Measurements from ENCODE around the gene PRKCQ.

Gene PRKCQ

DNA sequence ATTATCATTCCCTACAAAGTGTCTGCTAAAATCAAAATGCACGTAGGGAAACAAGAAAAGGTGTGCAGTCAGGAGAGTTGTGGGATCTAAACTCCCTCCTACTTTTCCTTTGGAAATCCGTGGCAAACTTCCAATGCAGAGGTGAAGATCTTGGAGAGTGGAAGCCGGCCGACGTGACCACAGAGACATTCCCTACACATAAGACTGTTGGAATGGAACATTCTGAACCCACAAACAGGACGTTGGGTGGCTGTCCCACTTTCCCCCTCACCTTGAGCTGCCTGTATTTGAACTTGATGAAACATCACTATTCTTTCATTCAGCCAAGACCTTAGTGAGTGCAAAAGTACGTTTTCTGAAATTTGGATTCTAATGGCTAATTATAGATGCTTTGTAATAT, 65.9 kb downstream of the PRKCQ start:
- H3K4me3 ChIP-seq (ENCODE audit: low read depth, low read length), result no peak overlapping the region
- ChIA-PET CTCF (no interaction called here), POLR2A (no interaction called here)
- DNase-seq (ENCODE audit: low read depth, low spot score), result no peak
- TF ChIP-seq, protein P1, sequence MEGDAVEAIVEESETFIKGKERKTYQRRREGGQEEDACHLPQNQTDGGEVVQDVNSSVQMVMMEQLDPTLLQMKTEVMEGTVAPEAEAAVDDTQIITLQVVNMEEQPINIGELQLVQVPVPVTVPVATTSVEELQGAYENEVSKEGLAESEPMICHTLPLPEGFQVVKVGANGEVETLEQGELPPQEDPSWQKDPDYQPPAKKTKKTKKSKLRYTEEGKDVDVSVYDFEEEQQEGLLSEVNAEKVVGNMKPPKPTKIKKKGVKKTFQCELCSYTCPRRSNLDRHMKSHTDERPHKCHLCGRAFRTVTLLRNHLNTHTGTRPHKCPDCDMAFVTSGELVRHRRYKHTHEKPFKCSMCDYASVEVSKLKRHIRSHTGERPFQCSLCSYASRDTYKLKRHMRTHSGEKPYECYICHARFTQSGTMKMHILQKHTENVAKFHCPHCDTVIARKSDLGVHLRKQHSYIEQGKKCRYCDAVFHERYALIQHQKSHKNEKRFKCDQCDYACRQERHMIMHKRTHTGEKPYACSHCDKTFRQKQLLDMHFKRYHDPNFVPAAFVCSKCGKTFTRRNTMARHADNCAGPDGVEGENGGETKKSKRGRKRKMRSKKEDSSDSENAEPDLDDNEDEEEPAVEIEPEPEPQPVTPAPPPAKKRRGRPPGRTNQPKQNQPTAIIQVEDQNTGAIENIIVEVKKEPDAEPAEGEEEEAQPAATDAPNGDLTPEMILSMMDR (IDR thresholded peaks at IDR 0.05; ENCODE audit: insufficient read depth, low read length, missing control alignments), result no peak

DNA sequence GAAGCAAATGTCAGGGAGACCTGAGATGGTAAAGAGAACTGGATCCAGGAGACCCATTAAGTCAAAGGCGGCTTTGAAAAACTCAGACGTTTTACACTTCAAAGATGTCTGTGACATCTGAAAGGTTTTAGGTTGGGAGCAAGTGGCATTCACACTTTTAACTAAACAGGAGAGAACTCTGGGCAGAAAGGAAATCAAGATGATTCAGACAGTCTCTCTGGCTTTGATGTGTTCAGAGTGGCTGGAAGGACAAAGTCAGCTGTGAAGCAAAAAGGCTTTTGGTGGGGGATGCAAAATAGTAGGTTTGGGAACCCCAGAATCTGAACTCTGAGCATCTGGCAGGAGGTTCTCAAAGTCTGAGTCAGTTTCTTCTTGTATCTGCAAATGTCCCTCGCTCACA, 66.6 kb downstream of the PRKCQ start:
- H3K4me3 ChIP-seq (ENCODE audit: low read depth, low read length), result no peak overlapping the region
- ChIA-PET POLR2A (no interaction called here), CTCF (no interaction called here)
- TF ChIP-seq, protein P1 (IDR thresholded peaks at IDR 0.05; ENCODE audit: insufficient read depth, low read length, missing control alignments), result no peak
- no peak for DNase-seq (ENCODE audit: low read depth, low spot score)

DNA sequence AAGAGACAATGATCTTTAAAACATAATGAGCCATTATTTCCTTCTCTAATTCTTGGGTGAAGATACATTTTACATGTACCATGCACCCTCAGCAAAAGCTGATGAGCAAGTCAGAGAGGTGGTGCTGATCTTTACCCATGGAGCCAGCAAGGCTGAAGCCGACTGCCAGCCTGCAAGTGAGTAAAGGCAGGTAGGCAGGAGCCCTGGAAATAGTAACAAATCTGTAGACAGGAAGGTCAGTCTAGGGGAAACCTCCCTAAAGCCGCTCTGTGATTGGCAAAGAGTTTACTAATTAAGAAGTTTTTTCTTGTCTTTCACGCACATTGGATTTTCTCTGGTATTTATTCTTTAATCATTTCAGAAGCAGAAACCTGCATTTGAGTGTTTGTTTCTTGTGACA, 67.9 kb downstream of the PRKCQ start:
- ChIA-PET POLR2A (no interaction called here), CTCF (no interaction called here)
- no peak for DNase-seq (ENCODE audit: low read depth, low spot score)
- H3K4me3 ChIP-seq (ENCODE audit: low read depth, low read length), result no peak overlapping the region
- TF ChIP-seq, protein P1 (IDR thresholded peaks at IDR 0.05; ENCODE audit: insufficient read depth, low read length, missing control alignments), result no peak

DNA sequence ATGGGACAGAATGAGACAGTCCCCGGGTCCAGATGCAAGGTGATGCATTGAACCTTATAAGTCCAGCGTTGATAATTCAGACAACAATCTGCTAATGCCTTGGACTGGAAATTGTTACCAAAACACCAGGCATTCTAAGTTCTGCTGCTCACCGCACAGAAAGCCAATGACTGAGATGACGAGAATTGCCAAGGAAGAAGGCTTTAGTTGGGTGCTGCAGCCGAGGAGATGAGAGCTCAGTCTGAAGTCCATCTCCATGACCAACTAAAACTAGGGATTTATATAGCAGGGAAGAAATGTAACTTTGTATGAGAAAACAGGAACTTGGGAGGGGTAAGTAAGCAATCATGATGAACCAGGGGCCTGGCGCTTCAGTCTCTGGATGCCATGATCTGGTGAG, 68.7 kb downstream of the PRKCQ start:
- TF ChIP-seq, protein P1 (IDR thresholded peaks at IDR 0.05; ENCODE audit: insufficient read depth, low read length, missing control alignments), result no peak
- DNase-seq (ENCODE audit: low read depth, low spot score), result no peak
- no peak overlapping the region for H3K4me3 ChIP-seq (ENCODE audit: low read depth, low read length)
- POLR2A ChIA-PET, result no interaction called here
- CTCF ChIA-PET, result no interaction called here

DNA sequence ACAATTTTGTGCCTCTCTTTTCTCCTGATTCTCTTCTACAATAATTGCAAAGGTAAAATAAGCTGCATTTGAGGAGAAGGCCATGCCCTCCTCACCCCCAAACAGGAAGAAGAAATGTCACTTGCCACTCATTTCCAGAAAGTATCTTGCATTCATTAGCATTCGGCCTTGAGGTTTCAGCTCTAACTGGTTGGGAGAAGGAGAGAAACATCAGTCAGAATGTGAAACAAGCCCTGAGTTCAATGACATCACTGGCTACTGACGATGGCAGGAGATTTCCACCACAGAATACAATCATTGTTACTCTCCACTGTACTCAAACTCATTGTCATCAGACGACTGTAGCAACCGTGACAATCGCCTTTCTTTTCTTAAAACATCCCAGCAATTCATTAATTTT, 72.8 kb downstream of the PRKCQ start:
- DNase-seq (ENCODE audit: low read depth, low spot score), result no peak
- CTCF ChIA-PET, result no interaction called here
- POLR2A ChIA-PET, result no interaction called here
- TF ChIP-seq, protein P1 (IDR thresholded peaks at IDR 0.05; ENCODE audit: insufficient read depth, low read length, missing control alignments), result no peak
- H3K4me3 ChIP-seq (ENCODE audit: low read depth, low read length), result no peak overlapping the region

DNA sequence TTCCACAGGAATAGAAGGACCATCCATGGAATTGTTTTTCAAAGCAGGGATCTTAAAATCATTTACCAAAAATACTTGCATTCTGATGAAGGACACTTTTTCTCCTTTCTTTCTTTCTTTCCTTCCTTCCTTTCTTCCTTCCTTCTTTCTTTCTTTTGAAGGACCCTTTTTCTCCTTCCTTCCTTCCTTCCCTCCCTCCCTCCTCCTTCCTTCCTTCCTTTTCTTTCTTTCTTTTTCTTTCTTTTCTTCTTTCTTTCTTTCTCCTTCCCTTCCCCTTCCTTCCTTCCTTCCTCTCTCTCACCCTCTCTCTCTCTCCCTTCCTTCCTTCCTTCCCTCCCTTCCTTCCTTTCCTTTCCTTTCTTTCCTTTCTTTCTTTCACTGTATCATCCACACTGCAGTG, 74.8 kb downstream of the PRKCQ start:
- POLR2A ChIA-PET, result no interaction called here
- no peak overlapping the region for H3K4me3 ChIP-seq (ENCODE audit: low read depth, low read length)
- CTCF ChIA-PET, result no interaction called here
- TF ChIP-seq, protein P1 (IDR thresholded peaks at IDR 0.05; ENCODE audit: insufficient read depth, low read length, missing control alignments), result no peak
- no peak for DNase-seq (ENCODE audit: low read depth, low spot score)
